GM21528 (cell line): ENCODE measurements around the gene AQP12B.

Source experiments
- ATAC-seq: cut with Tn5 transposase; IDR thresholded peaks from one replicate; pipeline ENCODE4 v1.9.1; 2021; ENCODE audit warnings: mild to moderate bottlenecking, moderate library complexity; ENCODE audit not compliant: unreplicated experiment, low FRiP score

Gene AQP12B

DNA sequence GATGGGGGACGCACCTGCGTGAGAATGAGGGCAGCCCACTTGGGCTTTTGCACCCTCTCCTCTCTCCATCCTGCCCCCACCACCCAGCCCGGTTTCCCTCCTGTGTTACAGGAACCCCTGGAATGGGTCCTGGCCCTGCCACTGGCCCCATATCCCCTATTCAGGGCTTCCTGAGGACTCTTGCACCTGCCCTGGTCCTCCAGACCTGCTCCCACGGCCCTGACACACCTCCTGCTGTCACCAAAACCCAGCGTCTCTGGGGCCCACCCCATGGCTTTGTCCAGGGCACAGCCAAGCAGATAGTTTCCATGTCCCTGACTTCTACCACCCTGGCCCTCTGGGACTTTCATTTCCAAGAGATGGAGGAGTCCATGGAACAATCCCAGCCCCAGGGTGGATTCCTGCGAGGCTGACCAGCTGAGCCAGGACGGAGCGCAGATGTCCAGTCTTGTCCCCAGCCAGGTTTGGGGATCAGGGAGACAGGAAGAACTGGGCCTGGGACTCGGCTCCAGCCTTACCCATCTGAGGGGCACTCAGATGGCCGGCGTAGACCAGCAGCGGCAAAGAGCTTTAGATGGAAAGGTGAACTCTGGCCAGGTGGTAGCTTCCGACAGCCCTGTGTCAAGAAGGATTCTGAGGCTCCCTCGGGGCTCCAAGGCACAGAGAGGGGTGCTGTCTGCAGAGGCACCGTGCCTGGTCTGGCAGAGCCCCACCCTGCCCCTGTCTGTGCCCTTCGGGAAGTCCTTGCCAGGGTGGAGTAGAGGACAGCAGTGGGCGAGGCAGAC, 45.4 kb downstream of the AQP12B start:
- ATAC-seq, result no peak

DNA sequence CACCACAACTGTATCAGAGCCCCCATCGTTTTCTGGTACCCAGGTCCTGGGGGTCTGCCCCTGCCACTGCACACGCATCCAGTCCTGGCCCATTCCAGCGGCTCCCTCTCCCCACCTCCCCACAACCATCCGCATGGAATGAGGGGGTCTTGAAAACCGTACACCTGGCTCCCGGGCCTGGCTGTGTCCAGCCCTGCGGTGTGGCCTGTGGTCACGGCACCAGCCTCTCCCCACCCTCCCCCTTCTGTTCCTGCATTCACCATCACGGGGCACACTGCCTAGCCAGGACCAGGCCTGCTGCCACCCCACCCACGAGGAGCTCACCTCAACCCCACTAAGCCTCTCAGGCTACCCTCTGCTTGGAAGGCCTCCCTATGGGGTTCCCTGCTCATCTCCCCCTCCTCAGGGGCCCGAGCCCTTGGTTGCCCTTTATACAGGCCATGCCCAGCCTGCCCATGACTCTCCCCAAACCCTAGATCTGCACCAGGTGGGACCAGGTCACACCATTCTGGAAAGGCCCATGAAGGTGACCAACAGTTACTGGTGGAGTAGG, 46.0 kb downstream of the AQP12B start:
- no peak for ATAC-seq

DNA sequence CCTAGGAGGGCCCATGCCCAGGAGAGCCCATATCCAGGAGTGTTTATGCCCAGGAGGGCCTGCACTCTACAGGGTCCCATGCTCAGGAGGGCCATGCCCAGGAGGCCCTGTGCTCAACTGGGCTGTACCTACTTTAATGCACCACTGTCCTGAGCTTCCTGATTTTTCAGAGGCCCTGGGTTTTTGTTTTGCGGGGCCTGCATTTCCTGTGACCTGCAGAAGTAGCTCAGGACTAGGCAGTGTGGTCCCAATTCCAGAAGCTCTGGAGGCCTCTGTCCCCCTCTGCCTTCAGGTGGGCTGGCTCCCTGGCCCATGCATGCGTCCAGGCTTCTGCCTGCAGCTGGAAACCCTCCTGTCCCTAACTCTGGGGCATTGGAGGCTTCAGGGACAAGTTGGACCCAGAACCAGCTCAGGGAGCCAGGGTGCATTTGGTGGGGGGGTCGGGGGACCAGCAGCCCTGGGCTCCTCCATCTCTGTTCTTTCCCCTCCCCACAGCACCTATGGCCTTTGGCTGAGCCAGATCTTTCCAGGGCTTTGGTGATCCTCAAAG, 46.6 kb downstream of the AQP12B start:
- no peak for ATAC-seq

DNA sequence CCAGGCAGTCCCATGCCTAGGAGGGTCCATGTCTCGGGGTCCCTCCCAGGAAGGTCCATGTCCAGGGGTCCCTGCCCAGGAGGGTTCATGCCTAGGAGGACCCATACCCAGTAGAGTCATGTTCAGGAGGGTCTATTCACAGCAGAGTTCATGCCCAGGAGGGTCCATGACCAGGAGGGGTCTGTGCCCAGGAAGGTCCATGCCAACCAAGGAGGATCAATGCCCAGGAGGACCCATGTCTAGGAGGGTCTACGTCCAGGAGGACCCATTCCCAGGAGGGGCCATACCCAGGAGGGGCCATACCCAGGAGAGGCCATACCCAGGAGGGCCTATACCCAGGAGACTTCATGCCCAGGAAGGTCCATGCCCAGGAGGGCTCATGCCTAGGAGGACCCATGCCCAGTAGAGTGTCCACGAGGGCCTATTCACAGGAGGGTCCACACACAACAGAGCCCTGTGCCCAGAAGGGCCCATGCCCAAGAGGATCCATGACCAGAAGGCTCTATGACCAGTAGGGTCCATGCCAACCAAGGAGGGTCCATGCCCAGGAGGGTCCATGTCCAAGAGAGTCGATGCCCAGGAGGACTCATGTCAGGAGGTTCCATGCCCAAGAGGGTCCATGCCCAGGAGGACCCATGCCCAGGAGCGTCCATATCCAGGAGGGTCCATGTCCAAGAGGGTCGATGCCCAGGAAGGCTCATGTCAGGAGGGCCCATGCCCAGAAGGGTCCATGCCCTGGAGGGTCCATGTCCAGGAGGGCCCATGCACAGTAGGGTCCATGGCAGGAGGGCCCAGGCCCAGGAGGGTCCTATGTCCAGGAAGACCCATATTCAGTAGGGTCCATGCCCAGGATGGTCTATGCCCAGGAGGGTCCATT, 47.3 kb downstream of the AQP12B start:
- ATAC-seq, result no peak

DNA sequence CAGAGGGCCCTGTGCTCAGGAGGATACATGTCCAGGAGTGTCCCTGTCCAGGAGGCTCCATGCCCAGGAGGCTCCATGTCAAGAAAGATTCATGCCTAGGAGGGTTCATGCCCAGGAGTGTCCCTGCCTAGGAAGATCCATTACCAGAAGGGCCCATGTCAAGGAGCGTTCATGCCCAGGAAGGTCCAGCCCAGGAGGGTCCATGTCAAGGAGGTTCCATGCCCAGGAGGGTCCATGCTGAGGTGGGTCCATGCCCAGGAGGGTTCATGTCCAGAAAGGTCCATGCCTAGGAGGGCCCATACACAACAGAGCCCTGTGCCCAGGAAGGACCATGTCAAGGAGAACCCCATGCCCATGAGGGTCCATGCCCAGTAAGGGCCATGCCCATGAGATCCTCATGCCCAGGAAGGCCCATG, 50.4 kb downstream of the AQP12B start:
- ATAC-seq, result no peak

DNA sequence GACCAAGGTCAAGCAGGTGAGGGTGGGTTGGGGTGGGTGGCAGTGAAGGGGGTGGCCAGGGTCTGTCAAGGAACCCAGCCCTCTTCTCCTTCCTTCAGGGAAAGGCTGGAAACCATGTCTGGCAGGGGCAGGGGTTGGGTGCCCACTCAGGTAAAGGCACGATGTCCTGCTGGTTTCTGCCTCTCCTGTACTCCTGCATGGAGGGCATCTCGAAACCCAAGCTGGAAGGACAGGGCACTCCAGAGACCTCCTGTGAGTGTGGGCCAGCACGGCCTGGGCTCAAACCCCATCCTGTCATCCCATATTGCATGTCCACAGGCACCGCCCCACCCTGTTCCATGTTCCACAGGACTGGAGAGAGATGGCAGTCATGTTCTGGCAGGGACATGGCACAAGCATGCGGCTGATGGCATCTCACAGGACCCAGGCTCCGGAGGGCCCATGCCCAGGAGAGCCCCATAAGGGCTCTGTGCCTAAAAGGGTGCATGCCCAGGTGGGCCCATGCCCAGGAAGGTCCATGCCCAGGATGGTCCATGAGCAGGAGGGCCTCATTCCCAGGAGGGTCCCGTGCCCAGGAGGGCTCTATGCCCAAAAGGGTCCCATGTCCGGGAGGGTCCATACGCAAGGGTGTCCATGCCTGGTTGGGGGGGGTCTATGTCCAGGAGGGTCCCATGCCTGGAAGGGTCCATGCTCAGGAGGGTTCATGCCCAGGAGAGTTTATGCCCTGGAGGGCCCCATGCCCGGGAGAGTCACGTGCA, 51.0 kb downstream of the AQP12B start:
- no peak for ATAC-seq

DNA sequence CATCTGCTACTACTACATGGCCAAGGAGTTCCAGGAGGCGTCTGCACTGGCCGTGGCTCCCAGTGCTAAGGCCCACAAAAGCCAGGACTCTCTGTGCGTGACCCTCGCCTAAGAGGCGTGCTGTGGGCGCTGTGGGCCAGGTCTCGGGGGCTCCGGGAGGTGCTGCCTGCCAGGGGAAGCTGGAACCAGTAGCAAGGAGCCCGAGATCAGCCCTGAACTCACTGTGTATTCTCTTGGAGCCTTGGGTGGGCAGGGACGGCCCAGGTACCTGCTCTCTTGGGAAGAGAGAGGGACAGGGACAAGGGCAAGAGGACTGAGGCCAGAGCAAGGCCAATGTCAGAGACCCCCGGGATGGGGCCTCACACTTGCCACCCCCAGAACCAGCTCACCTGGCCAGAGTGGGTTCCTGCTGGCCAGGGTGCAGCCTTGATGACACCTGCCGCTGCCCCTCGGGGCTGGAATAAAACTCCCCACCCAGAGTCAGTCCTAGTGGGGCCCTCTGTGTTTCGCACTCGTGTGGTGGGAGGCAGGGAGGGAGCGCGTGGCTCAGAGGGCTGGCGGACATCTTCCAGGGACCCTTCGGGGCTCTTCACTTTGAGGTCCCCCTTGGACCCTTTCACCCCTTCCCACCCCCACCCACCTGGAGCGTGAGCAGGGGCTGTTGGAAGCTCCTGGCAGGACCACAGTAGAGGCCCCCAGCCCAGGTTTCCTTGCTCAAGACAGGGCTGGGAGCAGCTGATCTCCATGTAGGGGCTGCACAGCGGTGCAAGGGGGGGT, 51.7 kb downstream of the AQP12B start:
- no peak for ATAC-seq

DNA sequence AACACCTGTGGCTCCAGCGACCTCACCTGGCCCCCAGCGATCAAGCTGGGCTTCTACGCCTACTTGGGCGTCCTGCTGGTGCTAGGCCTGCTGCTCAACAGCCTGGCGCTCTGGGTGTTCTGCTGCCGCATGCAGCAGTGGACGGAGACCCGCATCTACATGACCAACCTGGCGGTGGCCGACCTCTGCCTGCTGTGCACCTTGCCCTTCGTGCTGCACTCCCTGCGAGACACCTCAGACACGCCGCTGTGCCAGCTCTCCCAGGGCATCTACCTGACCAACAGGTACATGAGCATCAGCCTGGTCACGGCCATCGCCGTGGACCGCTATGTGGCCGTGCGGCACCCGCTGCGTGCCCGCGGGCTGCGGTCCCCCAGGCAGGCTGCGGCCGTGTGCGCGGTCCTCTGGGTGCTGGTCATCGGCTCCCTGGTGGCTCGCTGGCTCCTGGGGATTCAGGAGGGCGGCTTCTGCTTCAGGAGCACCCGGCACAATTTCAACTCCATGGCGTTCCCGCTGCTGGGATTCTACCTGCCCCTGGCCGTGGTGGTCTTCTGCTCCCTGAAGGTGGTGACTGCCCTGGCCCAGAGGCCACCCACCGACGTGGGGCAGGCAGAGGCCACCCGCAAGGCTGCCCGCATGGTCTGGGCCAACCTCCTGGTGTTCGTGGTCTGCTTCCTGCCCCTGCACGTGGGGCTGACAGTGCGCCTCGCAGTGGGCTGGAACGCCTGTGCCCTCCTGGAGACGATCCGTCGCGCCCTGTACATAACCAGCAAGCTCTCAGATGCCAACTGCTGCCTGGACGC, 52.5 kb downstream of the AQP12B start:
- ATAC-seq, result no peak

DNA sequence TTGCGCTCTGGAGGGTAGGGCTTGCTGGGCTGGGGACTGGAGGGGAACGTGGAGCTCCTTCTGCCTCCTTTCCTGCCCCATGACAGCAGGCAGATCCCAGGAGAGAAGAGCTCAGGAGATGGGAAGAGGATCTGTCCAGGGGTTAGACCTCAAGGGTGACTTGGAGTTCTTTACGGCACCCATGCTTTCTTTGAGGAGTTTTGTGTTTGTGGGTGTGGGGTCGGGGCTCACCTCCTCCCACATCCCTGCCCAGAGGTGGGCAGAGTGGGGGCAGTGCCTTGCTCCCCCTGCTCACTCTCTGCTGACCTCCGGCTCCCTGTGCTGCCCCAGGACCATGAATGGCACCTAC, 53.1 kb downstream of the AQP12B start:
- no peak for ATAC-seq

DNA sequence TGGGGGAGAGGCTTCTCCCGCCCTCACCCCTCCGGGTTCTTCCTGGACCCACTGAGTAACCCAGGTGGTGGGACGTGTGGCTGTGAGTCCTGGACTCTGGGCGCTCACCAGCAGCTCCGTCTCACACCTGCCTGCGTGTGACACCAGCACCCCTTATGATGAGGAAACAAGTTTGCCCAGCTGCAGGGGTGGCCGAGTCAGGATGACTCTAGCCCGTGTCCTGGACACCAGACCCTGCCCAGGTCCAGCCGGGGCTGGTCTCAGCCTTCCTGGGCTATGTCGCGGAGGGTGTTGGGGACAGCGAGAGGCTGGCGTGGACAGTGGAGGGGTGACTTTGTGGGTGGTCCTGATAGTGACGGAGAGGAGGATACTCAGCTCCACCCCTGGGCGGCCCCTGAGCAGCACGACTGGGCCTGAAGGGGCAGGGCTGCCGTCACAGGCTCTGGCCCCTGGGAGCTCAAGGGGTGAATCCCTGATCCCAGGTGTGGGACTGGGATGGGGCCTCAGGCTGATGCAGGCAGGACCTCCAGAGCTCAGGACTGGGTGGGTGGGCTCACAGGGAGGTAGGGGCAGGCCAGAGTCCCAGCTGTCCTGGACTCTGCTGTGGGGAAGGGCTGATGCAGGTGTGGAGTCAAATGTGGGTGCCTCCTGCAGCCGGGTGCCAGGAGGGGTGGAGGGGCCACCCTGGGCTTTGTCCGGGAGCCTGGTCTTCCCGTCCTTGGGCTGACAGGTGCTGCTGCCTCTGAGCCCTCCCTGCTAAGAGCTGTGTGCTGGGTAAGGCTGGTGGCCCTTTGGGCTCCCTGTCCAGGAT, 53.7 kb downstream of the AQP12B start:
- no peak for ATAC-seq

DNA sequence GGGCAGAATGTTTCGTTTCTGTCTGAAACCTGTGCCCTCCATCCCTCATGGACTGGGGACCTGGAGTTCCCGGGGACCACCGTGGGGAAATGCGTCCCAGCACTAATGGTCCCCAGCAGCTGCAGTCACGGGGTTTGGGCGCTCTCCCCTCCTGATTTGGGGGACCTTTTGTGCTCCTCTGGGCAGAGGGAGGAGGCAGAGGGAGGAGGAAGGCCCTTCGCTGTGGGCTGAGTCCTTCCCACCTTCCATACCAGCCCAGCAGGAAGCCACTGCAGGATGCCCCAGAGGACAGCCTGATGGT, 54.2 kb downstream of the AQP12B start:
- ATAC-seq, result no peak

DNA sequence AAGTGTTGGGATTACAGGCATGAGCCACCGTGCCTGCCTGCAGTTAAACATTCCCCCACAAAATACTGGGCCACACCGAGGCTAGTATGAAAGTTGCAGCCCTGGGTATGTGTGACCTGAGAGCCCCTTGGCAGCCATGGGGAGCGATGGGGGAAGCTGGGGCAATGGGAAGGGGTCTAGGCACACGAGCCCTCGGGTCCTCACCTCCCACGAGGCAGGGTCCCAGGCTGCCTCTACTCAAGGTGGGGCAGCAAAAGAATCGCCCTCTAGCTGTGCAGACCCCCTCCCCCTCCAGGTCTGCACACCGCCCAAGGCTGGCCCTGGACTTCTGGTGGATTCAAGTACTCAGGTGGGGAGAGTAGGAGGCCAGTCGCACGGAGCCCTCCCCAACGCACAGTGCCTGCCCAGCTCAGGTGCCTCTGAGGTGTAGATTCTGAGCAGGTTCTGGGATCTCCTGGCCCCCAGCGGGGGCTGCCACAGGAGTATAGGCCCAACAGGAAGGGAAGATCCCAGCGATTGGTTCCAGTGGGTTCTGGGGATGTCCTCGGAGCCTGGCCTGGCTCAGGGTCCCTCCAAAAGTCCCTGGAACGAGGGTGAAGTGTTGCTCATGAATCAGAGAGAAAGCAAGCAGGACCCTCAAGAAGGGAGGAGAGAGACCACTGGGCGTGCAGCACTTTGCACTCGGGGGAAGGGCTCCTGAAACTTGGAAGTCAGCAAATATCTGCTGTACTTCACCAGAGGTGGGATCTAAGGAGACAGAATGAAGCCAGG, 54.8 kb downstream of the AQP12B start:
- no peak for ATAC-seq

DNA sequence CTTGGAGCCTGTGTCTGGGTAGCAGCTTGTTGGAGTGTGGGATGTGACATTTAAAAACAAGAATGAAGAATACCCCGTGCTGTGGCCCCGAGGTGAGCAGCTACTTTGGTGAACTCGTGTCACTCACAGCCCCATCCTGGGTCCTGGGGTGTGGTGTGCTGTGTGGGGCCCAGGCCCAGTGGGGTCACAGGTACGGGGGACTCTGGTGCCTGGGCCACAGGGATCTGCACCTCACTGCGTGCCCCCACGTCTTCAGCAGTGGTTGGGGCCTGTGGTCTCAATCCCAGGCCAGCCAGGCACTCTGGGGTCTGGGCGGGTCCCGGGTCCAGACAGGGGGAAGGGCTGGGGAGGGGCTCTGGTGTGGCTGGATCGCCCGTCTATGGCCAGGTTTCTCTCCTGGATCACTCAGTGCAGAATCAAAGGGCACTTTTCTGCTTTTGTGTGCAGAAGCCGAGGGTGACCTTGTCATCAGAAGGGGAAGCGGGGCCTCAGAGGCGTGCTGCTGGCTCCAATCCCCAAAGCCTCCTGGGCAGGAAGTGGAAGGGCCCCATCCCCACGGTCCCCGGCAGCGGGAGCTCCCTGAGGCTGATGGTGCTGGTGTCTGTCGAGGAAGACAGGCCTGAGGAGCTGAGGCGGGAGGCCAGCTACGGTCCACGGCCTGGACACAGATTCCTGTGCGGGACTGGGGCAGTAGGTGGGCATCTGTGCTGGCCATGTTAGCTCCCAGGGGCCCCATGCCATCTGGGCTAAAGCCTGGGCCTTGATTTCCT, 56.0 kb downstream of the AQP12B start:
- ATAC-seq, result no peak
